Parathyroid adenoma (tissue), 2 donors: ENCODE data around the gene NSD1.

ENCODE experiments used
- H2AFZ ChIP-seq: fragments of 300-600 bp; sonication (generic); one replicate; pipeline ENCODE4 v1.7.0; 2017; ENCODE audit warnings: antibody characterized with exemption, mild to moderate bottlenecking
- H3K27ac ChIP-seq: fragments of 300-600 bp; sonication (generic); one replicate; pipeline ENCODE4 v1.7.0; 2017
- H3K27me3 ChIP-seq: fragments of 300-600 bp; sonication (generic); one replicate; pipeline ENCODE4 v1.7.0; 2017; ENCODE audit warnings: low read length; ENCODE audit not compliant: control insufficient read depth, insufficient read depth
- H3K36me3 ChIP-seq: fragments of 300-600 bp; sonication (generic); one replicate; pipeline ENCODE4 v1.7.0; 2017; ENCODE audit warnings: low read length; ENCODE audit not compliant: control insufficient read depth, insufficient read depth
- H3K4me1 ChIP-seq: fragments of 300-600 bp; sonication (generic); one replicate; pipeline ENCODE4 v1.7.0; 2017; ENCODE audit warnings: control low read depth
- H3K4me2 ChIP-seq: fragments of 300-600 bp; sonication (generic); one replicate; pipeline ENCODE4 v1.7.0; 2017; ENCODE audit warnings: low read length
- H3K4me3 ChIP-seq: fragments of 300-600 bp; sonication (generic); one replicate; pipeline ENCODE4 v1.7.0; 2017; ENCODE audit warnings: low read depth, low read length
- H3K79me2 ChIP-seq: fragments of 300-600 bp; sonication (generic); one replicate; pipeline ENCODE4 v1.7.0; 2017; ENCODE audit warnings: control low read depth
- H3K9ac ChIP-seq: fragments of 300-600 bp; sonication (generic); one replicate; pipeline ENCODE4 v1.7.0; 2017; ENCODE audit warnings: mild to moderate bottlenecking
- H3K9me3 ChIP-seq: fragments of 300-600 bp; sonication (generic); one replicate; pipeline ENCODE4 v1.7.0; 2017; ENCODE audit warnings: low read length; ENCODE audit not compliant: control insufficient read depth
- TF ChIP-seq, protein P1 (sequence below): fragments of 300-600 bp; sonication (generic); IDR thresholded peaks from one replicate; pipeline ENCODE4 v1.7.0; 2017; ENCODE audit warnings: antibody characterized with exemption, mild to moderate bottlenecking
- donor health status: primary hyperparathyroidism.

NSD1 gene

DNA sequence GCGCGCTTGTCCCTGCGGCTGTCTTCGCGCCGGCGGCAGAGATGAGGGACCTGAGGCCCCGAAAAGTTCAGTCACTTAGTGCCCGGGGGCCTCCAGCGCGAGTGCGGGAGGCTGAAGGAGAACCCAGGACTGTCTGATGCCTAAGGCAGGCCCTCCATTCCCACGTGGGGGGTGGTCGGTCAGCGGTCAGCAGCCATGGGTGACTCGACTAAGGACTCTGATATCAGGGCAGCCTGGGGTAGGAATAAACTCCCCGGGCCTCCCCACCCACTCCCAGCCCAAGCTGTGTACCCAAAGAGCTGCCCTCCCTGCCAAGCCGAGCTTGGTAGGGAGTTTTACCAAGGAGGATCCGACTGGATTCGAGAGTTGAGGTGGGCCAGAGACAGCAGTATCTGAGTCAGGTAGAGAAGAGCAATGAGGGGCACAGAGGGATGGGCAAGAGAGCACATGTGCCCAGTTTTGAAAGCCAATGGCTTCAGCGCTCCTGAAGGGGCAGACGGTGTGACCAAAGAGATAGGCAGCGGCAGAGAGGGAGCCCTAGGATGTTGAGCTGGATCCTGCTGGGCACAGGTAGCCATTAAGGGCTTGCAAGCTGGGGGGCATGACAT, 46.1 kb upstream of the NSD1 start:
- peak overlapping the region; percentile 67 for H3K4me2 ChIP-seq
- H3K9me3 ChIP-seq = no peaks in the 10 kb centered on the region
- H3K4me1 ChIP-seq = no peaks in the 10 kb centered on the region
- H3K27me3 ChIP-seq = no peaks in the 10 kb centered on the region
- H3K36me3 ChIP-seq = no peaks in the 10 kb centered on the region
- TF ChIP-seq, protein P1, sequence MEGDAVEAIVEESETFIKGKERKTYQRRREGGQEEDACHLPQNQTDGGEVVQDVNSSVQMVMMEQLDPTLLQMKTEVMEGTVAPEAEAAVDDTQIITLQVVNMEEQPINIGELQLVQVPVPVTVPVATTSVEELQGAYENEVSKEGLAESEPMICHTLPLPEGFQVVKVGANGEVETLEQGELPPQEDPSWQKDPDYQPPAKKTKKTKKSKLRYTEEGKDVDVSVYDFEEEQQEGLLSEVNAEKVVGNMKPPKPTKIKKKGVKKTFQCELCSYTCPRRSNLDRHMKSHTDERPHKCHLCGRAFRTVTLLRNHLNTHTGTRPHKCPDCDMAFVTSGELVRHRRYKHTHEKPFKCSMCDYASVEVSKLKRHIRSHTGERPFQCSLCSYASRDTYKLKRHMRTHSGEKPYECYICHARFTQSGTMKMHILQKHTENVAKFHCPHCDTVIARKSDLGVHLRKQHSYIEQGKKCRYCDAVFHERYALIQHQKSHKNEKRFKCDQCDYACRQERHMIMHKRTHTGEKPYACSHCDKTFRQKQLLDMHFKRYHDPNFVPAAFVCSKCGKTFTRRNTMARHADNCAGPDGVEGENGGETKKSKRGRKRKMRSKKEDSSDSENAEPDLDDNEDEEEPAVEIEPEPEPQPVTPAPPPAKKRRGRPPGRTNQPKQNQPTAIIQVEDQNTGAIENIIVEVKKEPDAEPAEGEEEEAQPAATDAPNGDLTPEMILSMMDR = no peak
- H3K27ac ChIP-seq = no peak overlapping the region
- no peak overlapping the region for H3K9ac ChIP-seq
- peak overlapping the region; percentile 86 for H2AFZ ChIP-seq
- H3K79me2 ChIP-seq = no peaks in the 10 kb centered on the region
- no peak overlapping the region for H3K4me3 ChIP-seq

DNA sequence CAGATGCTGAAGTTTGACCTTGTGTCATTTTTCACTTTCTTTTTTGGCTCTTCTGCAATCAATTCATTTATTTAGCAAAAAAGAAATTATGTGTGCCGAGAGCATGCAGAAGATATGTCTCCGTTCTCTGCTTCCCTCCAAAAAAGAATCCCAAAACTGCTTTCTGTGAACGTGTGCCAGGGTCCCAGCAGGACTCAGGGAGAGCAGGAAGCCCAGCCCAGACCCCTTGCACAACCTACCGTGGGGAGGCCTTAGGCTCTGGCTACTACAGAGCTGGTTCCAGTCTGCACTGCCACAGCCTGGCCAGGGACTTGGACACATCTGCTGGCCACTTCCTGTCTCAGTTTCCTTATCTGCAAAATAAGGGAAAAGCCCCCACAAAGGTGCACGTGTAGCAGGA, 44.4 kb upstream of the NSD1 start:
- TF ChIP-seq, protein P1 = no peak
- no peak overlapping the region for H3K4me3 ChIP-seq
- no peak overlapping the region for H3K27ac ChIP-seq

DNA sequence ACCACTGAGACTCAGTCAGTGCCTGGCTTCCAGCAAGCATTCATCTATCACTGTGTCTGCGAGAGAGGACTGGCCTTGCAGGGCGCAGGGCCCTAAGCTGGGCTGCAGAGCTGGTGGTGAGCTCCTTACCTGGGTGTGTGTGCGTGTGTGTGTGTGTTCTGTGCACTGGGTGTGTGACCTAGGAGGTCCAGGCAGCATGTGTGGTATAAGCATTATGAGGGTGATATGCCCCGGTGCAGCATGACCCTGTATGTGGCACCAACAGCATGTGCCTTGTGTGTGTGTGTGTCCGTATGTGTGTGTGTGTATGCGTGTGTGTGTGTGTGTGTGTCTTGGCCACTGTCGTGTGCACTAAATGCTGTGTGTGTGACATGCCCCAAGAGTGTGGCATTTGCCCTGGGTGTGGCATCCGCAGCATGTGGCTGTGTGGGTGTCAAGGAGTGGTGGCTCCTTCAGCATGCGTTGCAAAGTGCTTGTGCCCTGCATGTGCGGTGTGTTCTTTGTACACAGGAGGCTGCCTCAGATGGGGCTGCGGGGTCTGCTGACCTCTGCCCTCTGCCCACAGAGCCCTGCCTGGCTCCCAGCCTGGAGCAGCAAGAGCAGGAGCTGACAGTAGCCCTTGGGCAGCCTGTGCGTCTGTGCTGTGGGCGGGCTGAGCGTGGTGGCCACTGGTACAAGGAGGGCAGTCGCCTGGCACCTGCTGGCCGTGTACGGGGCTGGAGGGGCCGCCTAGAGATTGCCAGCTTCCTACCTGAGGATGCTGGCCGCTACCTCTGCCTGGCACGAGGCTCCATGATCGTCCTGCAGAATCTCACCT, 43.5 kb upstream of the NSD1 start:
- Histone ChIP-seq H3K9ac (no peak overlapping the region), H3K27me3 (no peaks in the 10 kb centered on the region), H3K36me3 (no peaks in the 10 kb centered on the region), H3K79me2 (no peaks in the 10 kb centered on the region), H3K4me2 (no peak overlapping the region), H3K4me3 (no peak overlapping the region), H2AFZ (no peak overlapping the region), H3K4me1 (no peaks in the 10 kb centered on the region), H3K9me3 (no peaks in the 10 kb centered on the region), H3K27ac (no peak overlapping the region)
- TF ChIP-seq, protein P1 = no peak

More for the DNA sequence above, 44.4 kb upstream of the NSD1 start:
- Histone ChIP-seq H3K36me3 (no peaks in the 10 kb centered on the region), H2AFZ (no peak overlapping the region), H3K27me3 (no peaks in the 10 kb centered on the region), H3K4me2 (no peak overlapping the region), H3K79me2 (no peaks in the 10 kb centered on the region), H3K4me1 (no peaks in the 10 kb centered on the region), H3K9ac (no peak overlapping the region), H3K9me3 (no peaks in the 10 kb centered on the region)

DNA sequence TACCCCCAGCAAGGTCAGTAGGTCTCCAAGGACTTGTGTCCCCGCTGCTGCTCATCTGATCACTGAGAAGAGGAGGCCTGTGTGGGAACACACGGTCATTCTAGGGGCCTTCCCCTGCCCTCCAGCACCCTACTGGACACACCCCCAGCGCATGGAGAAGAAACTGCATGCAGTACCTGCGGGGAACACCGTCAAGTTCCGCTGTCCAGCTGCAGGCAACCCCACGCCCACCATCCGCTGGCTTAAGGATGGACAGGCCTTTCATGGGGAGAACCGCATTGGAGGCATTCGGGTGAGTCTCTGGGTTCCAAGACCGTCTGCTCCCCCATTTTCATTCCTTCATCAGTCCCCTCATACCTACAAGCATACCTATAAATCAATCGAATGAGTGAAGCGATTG, 42.8 kb upstream of the NSD1 start:
- H3K4me1 ChIP-seq = no peaks in the 10 kb centered on the region
- no peaks in the 10 kb centered on the region for H3K9me3 ChIP-seq
- H3K4me2 ChIP-seq = no peak overlapping the region
- no peaks in the 10 kb centered on the region for H3K27me3 ChIP-seq
- TF ChIP-seq, protein P1 = no peak
- H3K79me2 ChIP-seq = no peaks in the 10 kb centered on the region
- no peak overlapping the region for H2AFZ ChIP-seq
- H3K4me3 ChIP-seq = no peak overlapping the region
- H3K27ac ChIP-seq = no peak overlapping the region
- no peak overlapping the region for H3K9ac ChIP-seq
- no peaks in the 10 kb centered on the region for H3K36me3 ChIP-seq
